GM18508 (cell line): ENCODE results near the gene UBAP1L.
"Not testable (repeated sequence)": the region's sequence is repeated elsewhere in the genome, so short reads cannot be mapped to it uniquely, and the experiment has no call there.

Experiments
- ATAC-seq: cut with Tn5 transposase; IDR thresholded peaks from one replicate; pipeline ENCODE4 v1.9.1; 2021; ENCODE audit warnings: moderate number of reproducible peaks; ENCODE audit not compliant: insufficient read depth, unreplicated experiment

Gene UBAP1L

GRCh38 chr15:65085990-65086679, 28.9 kb downstream of the UBAP1L start:
- no peak for ATAC-seq

DNA sequence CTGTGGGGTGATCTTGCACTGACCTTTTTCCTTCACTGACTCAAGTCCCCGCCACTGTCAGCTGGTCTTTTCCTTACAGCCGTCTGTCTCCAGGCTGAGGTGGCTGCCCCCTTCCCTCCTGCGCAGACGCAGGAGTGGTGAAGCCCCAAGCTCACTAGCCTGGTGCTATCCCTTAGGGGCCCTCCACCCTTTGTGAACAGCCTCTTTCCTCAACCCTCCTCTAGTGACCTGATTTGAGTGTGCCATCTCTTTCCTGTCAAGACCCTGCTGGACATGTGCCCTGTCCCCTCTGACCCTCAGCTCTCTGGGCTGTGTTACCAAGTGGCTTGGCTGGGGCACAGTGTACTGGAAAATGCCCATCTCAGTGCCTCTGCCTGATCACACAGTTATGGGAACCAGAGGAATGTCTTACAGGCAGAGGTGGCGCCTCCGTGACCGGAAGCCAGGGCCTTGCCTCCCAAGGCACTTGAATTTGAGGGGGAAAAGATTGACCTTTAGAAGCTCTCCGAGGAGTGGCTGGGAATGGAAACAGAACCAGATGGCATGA, 29.7 kb downstream of the UBAP1L start:
- ATAC-seq: no peak

GRCh38 chr15:65084500-65085206, 30.3 kb downstream of the UBAP1L start:
- no peak for ATAC-seq

DNA sequence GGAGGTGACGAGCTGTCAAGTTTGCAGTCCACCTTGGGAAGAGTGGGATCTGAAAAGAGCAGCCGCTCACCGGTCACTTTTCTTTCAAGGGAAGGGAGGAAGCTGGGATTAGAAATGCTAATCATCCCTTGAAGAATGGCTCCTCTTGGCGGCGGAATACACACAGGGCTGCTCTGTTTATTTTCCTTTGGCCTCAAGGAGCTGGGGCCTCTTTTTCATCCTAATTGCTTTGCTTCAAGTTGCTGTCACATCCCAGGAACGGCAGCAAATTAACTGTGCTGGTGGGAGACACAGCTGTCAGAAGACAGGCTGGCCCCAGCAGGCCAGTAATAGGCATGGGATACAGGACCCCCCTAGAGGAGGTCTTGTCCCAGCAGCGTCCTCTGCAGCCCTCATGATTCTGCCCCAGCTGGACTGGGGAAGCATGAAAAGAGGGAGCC, 31.7 kb downstream of the UBAP1L start:
- no peak for ATAC-seq

DNA sequence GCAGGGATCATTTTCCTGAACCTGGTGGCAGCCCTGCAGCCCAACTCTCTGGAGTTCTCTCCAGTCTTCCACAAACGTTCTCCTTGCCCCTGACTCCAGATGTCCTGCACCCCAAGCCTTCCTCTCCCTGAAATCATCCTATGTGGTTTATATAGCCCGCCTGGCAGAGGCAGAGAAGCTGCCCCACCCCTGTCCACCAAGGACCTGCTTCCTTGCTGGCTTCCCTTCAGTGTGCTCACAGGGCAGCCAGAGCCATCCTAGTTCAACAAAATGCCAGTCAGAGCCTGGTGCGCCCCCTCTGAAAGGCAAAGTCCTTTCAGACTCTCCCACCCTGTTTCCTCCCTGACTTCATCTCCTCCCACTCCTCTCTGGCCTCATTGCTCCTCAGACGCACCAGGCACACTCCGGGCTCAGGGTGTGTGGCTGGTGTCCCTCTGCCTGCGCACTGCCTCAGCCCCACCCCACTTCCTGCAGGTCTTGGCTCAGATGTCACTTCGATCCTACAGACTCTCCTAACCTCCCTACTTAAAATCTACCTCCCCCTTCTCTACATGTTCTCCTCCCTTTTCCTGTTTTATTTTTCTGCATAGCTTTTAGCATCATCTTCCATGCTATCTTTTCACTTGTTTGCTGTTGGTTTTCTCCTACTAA, 32.6 kb downstream of the UBAP1L start:
- ATAC-seq: no peak

- no peak for ATAC-seq
These were observed 33.2 kb downstream of the UBAP1L start for GRCh38 chr15:65081758-65082157.

DNA sequence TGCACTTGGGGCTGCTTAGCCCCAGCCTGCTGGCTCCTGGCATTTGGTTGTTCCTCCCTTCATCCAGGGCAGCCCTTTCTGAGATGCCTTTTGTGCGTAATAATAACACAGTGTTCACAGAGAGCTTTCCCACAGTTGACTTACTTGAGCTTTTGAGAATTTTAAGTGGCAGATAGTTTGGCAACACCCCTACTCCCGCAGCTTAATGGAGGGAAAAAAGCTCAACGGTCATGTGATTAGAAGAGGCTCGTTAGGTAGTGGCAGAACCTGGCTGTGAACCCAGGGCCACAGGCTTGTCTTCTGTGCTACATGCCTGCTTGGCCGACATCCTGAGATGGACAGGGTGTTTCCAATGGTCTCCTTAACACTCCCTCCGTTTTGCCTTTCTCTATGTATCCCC, 33.7 kb downstream of the UBAP1L start:
- ATAC-seq: no peak

GRCh38 chr15:65079580-65079979, 35.4 kb downstream of the UBAP1L start:
- no peak for ATAC-seq

DNA sequence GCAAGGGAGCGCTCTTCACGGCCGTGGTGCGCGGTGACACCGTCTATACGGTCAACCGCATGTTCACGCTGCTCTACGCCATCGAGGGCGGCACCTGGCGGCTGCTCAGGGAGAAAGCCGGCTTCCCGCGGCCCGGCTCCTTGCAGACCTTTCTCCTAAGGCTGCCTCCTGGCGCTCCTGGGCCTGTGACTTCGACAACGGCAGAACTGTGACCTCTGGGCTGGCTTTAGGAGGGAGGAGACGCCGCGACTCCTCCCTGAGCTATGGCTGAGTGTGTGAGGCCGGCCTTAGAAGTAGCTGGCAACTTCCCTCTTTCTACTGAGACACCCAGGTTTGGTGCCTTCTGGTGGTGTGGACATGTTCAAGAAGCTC, 37.0 kb downstream of the UBAP1L start:
- no peak for ATAC-seq

DNA sequence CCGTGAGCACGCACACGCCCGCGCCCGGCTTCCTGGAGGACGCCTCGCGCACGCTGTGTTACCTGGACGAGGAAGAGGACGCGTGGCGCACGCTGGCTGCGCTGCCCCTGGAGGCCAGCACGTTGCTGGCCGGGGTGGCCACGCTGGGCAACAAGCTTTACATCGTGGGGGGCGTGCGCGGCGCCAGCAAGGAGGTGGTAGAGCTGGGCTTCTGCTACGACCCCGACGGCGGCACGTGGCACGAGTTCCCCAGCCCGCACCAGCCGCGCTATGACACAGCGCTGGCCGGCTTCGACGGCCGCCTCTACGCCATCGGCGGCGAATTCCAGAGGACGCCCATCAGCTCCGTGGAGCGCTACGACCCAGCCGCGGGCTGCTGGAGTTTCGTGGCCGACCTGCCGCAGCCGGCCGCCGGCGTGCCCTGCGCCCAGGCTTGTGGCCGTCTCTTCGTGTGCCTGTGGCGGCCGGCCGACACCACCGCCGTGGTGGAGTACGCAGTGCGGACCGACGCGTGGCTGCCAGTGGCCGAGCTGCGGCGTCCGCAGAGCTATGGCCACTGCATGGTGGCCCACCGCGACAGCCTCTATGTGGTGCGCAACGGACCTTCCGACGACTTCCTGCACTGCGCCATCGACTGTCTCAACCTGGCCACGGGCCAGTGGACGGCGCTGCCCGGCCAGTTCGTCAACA, 37.6 kb downstream of the UBAP1L start:
- ATAC-seq: no peak

GRCh38 chr15:65076486-65077290, 38.3 kb downstream of the UBAP1L start, which contains the start of gene KBTBD13:
KBTBD13 (plus strand) TSS chr15:65076746; CDS start chr15:65076816, 70 bp downstream.
- no peak for ATAC-seq

DNA sequence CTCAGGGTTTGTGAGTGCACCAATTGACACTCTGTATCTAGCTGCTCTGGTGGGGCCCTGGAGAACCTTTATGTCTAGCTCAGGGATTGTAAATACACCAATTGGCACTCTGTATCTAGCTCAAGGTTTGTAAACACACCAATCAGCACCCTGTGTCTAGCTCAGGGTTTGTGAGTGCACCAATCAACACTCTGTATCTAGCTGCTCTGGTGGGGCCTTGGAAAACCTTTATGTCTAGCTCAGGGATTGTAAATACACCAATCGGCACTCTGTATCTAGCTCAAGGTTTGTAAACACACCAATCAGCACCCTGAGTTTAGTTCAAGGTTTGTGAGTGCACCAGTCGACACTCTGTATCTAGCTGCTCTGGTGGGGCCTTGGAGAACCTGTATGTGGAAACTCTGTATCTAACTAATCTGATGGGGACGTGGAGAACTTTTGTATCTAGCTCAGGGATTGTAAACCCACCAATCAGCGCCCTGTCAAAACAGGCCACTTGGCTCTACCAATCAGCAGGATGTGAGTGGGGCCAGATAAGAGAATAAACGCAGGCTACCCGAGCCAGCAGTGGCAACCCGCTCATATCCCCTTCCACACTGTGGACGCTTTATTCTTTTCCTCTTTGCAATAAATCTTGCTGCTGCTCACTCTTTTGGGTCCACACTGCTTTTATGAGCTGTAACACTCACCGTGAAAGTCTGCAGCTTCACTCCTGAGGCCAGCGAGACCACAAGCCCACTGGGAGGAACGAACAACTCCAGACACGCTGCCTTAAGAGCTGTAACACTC, 39.2 kb downstream of the UBAP1L start:
- not testable (repeated sequence) for ATAC-seq

GRCh38 chr15:65074946-65075345, 40.1 kb downstream of the UBAP1L start:
- ATAC-seq: not testable (repeated sequence)

GRCh38 chr15:65072617-65073016, 42.4 kb downstream of the UBAP1L start:
- no peak for ATAC-seq

DNA sequence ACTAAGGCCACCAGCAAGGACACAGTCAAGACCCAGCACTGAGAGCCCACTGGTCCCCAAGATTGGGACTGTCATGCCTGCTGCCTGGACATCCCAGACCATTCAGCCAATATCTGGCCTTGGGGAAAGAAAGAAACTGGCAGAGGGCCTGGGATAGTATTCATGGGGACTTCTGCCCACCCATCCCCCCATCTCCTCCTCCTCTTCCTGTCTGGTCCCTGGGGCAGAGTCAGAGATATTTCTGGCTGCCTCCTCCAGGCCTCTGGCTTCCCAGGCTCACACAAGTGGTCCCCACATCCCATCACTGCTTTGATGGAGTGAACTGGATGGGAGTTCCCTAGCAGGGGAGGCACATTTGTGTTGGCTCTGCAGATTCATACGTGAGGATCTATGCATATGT, 43.0 kb downstream of the UBAP1L start:
- ATAC-seq: no peak

DNA sequence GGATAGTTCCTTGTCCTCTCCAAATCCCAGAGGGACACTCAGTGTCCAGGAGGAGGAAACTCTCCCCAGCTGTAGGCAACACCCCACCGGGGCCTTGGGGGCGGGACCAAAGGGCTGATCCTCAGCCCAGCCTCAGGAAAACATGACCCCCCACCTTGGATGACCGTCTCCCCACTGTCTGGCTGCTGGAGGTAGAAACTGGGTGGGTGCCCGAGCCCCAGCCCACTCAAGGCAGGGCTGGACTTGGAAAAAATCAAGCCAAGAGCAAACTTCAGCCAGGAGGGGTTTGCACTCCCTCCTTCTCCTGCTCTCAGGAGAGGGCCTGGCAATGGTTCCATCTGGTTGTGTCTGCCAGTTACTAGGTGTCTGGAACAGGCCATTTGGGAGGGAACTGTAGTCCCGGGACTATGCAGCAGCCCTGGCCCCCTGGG, 43.6 kb downstream of the UBAP1L start:
- ATAC-seq: no peak

GRCh38 chr15:65069779-65070546, 45.0 kb downstream of the UBAP1L start:
- ATAC-seq: no peak

- ATAC-seq: no peak
These were observed 45.8 kb downstream of the UBAP1L start for GRCh38 chr15:65069179-65069578.
